H1 (cell line): ENCODE measurements around the gene POLR1D. TPM values are rescaled to one million over a fixed set of nuclear protein-coding genes. Genes with fewer than 3 reads are reported as not detected.

Experiments
- CTCF ChIA-PET: fragments of 300-600 bp; sonication (Branson Sonifier 250); formaldehyde crosslinking; loops from one replicate; lab custom pipeline; 2021; ENCODE audit not compliant: partially characterized antibody; lab: Charles Lee
- POLR2A ChIA-PET: fragments of 300-600 bp; sonication (Branson Sonifier 250); formaldehyde crosslinking; loops from one replicate; lab custom pipeline; 2021; ENCODE audit warnings: inconsistent platforms; ENCODE audit not compliant: partially characterized antibody; lab: Charles Lee
- DNase-seq, 2 experiments: peaks; one replicate each; pipeline versions ENCODE4 v3.0.0 to v3.0.0-alpha.2; 2010 to 2022; ENCODE audit warnings: low spot score in 2 of 2, low read depth in 1 of 2, mixed read lengths in 1 of 2
- FAIRE-seq: peaks from 2 replicates; lab custom pipeline; 2011; peaks lifted over from hg19 to GRCh38; lab: Jason Lieb, UNC
- H2AFZ ChIP-seq: 2 replicates; pipeline ENCODE4 v1.8.1; 2012; ENCODE audit warnings: low read length, inconsistent platforms
- H2AK5ac ChIP-seq: 2 replicates; pipeline ENCODE4 v1.6.1; 2013; ENCODE audit warnings: low read depth, low read length
- H2BK120ac ChIP-seq: replicated peaks from 2 replicates; pipeline ENCODE3; 2013; ENCODE audit warnings: low read depth, low read length, inconsistent platforms
- H2BK12ac ChIP-seq: 2 replicates; pipeline ENCODE4 v1.6.1; 2013; ENCODE audit warnings: low read depth, low read length
- H2BK15ac ChIP-seq: 2 replicates; pipeline ENCODE4 v1.6.1; 2013; ENCODE audit warnings: low read length
- H2BK20ac ChIP-seq: 2 replicates; pipeline ENCODE4 v1.6.1; 2013; ENCODE audit warnings: low read length
- H2BK5ac ChIP-seq: 2 replicates; pipeline ENCODE4 v1.6.1; 2013; ENCODE audit warnings: low read depth, low read length
- H3K14ac ChIP-seq: 2 replicates; pipeline ENCODE4 v1.6.1; 2013; ENCODE audit warnings: inconsistent platforms; ENCODE audit not compliant: insufficient read length
- H3K18ac ChIP-seq: 2 replicates; pipeline ENCODE4 v1.6.1; 2013; ENCODE audit warnings: low read length; ENCODE audit errors: extremely low read depth
- H3K23ac ChIP-seq: 2 replicates; pipeline ENCODE4 v1.6.1; 2013; ENCODE audit warnings: inconsistent platforms; ENCODE audit not compliant: insufficient read length
- H3K23me2 ChIP-seq: 2 replicates; pipeline ENCODE4 v1.6.1; 2013; ENCODE audit warnings: low read depth, low read length
- H3K27ac ChIP-seq: 2 replicates; pipeline ENCODE4 v1.6.1; 2011; ENCODE audit warnings: low read depth, low read length, inconsistent platforms
- H3K27me3 ChIP-seq, 4 experiments: replicated peaks in 1 of 4; 1 replicate in 1 of 4; 2 replicates in 3 of 4; pipeline versions ENCODE4 v1.6.1 to v1.8.1; 2011 to 2013; ENCODE audit warnings: low read length in 3 of 4, mild to moderate bottlenecking in 3 of 4, inconsistent platforms in 2 of 4, mixed read lengths in 2 of 4, moderate library complexity in 1 of 4; ENCODE audit not compliant: control insufficient read depth in 3 of 4, insufficient read depth in 3 of 4; ENCODE audit errors: extremely low read depth in 1 of 4
- H3K36me3 ChIP-seq, 4 experiments: 2 replicates each; pipeline versions ENCODE4 v1.6.1 to v1.8.1; 2011 to 2013; ENCODE audit warnings: mild to moderate bottlenecking in 4 of 4, low read length in 3 of 4, moderate library complexity in 2 of 4, control low read depth in 1 of 4, inconsistent platforms in 1 of 4; ENCODE audit not compliant: insufficient read depth in 4 of 4, control insufficient read depth in 2 of 4
- H3K4ac ChIP-seq: replicated peaks from 2 replicates; pipeline ENCODE3; 2013; ENCODE audit warnings: low read length, low read depth, mixed read lengths, inconsistent platforms; ENCODE audit not compliant: insufficient read length
- H3K4me1 ChIP-seq, 4 experiments: replicated peaks in 1 of 4; 1 replicate in 1 of 4; 2 replicates in 3 of 4; pipeline versions ENCODE4 v1.6.1 to v1.8.1; 2011 to 2013; ENCODE audit warnings: low read length in 3 of 4, inconsistent platforms in 2 of 4, mixed read lengths in 1 of 4; ENCODE audit not compliant: insufficient read depth in 4 of 4, control insufficient read depth in 3 of 4
- H3K4me2 ChIP-seq, 2 experiments: 2 replicates each; pipeline versions ENCODE4 v1.6.1 to v1.8.1; 2011 to 2013; ENCODE audit warnings: low read depth in 2 of 2, low read length in 2 of 2, control low read depth in 1 of 2, inconsistent platforms in 1 of 2, mild to moderate bottlenecking in 1 of 2; ENCODE audit not compliant: insufficient read depth in 1 of 2
- H3K4me3 ChIP-seq, 4 experiments: fragments of 200-600, 300-600 bp in 1 of 4; sonication (generic), shearing (Covaris generic), sonication (Bioruptor Twin) in 1 of 4; 2 replicates each; pipeline versions ENCODE4 v1.5.1 to v1.8.1; 2011 to 2016; ENCODE audit warnings: low read length in 4 of 4, low read depth in 3 of 4, control low read depth in 2 of 4, inconsistent platforms in 2 of 4, mild to moderate bottlenecking in 2 of 4, mixed read lengths in 1 of 4, moderate library complexity in 1 of 4; ENCODE audit not compliant: insufficient read depth in 2 of 4; ENCODE audit errors: extremely low read depth in 1 of 4
- H3K56ac ChIP-seq: replicated peaks from 2 replicates; pipeline ENCODE3; 2013; ENCODE audit warnings: low read depth, mild to moderate bottlenecking, mixed read lengths, low read length, inconsistent platforms; ENCODE audit not compliant: insufficient read length
- H3K79me1 ChIP-seq: 2 replicates; pipeline ENCODE4 v1.6.1; 2013; ENCODE audit warnings: low read depth, low read length, control low read depth
- H3K79me2 ChIP-seq, 2 experiments: 2 replicates each; pipeline versions ENCODE4 v1.6.1 to v1.8.1; 2012 to 2013; ENCODE audit warnings: low read length in 2 of 2, mild to moderate bottlenecking in 2 of 2, inconsistent platforms in 1 of 2; ENCODE audit not compliant: insufficient read depth in 2 of 2, control insufficient read depth in 1 of 2
- H3K9ac ChIP-seq, 4 experiments: replicated peaks in 1 of 4; 1 replicate in 1 of 4; 2 replicates in 3 of 4; pipeline versions ENCODE4 v1.6.1 to v1.8.1; 2011 to 2013; ENCODE audit warnings: low read depth in 3 of 4, low read length in 3 of 4, control low read depth in 2 of 4, mild to moderate bottlenecking in 2 of 4, moderate library complexity in 2 of 4, inconsistent platforms in 1 of 4; ENCODE audit errors: extremely low read depth in 1 of 4
- H3K9me3 ChIP-seq, 2 experiments: 2 replicates each; pipeline versions ENCODE4 v1.6.1 to v1.8.1; 2012 to 2013; ENCODE audit warnings: mild to moderate bottlenecking in 2 of 2, moderate library complexity in 2 of 2, control low read depth in 1 of 2, inconsistent platforms in 1 of 2, low read depth in 1 of 2, low read length in 1 of 2, mixed read lengths in 1 of 2; ENCODE audit not compliant: insufficient read depth in 2 of 2
- H4K20me1 ChIP-seq, 2 experiments: replicated peaks in 1 of 2; 2 replicates each; pipeline versions ENCODE3 to v1.8.1; 2011 to 2013; ENCODE audit warnings: inconsistent platforms in 2 of 2, low read length in 2 of 2, mild to moderate bottlenecking in 1 of 2; ENCODE audit not compliant: insufficient read depth in 2 of 2, control insufficient read depth in 1 of 2
- H4K5ac ChIP-seq: 2 replicates; pipeline ENCODE4 v1.6.1; 2013; ENCODE audit warnings: low read length, low read depth, mixed read lengths, inconsistent platforms; ENCODE audit not compliant: insufficient read length
- H4K8ac ChIP-seq: 2 replicates; pipeline ENCODE4 v1.8.0; 2013; ENCODE audit warnings: mild to moderate bottlenecking, moderate library complexity, low read length, inconsistent platforms; ENCODE audit not compliant: insufficient read depth; ENCODE audit errors: extremely low read depth
- H4K91ac ChIP-seq: replicated peaks from 2 replicates; pipeline ENCODE3; 2013; ENCODE audit warnings: low read length, mixed read lengths, inconsistent platforms; ENCODE audit not compliant: insufficient read length
- CHD1 ChIP-seq: IDR thresholded peaks from 2 replicates; pipeline ENCODE4 v1.6.1; 2012; ENCODE audit warnings: low read depth, low read length, improper control_type of control experiment
- CTCF ChIP-seq, 3 experiments: IDR thresholded peaks; 1 replicate in 2 of 3; 2 replicates in 1 of 3; pipeline versions ENCODE4 v1.5.1 to v1.6.1; 2011; ENCODE audit warnings: low read length in 3 of 3, mild to moderate bottlenecking in 3 of 3, inconsistent platforms in 2 of 3, low read depth in 1 of 3, moderate library complexity in 1 of 3; ENCODE audit not compliant: insufficient read depth in 1 of 3; ENCODE audit errors: control extremely low read depth in 1 of 3
- EGR1 ChIP-seq: IDR thresholded peaks from 2 replicates; pipeline ENCODE4 v1.6.1; 2011; ENCODE audit warnings: low read depth, low read length, borderline replicate concordance
- NRF1 ChIP-seq: IDR thresholded peaks from 2 replicates; pipeline ENCODE4 v1.6.1; 2011; ENCODE audit warnings: mild to moderate bottlenecking, low read depth, low read length, improper control_type of control experiment
- POLR2AphosphoS5 ChIP-seq: IDR thresholded peaks from 2 replicates; pipeline ENCODE4 v1.6.1; 2011; ENCODE audit warnings: low read depth, low read length
- POU5F1 ChIP-seq: IDR thresholded peaks from 2 replicates; pipeline ENCODE4 v1.6.1; 2011; ENCODE audit warnings: low read depth, mild to moderate bottlenecking, low read length, moderate library complexity
- SIX5 ChIP-seq: IDR thresholded peaks from 2 replicates; pipeline ENCODE4 v1.6.1; 2011; ENCODE audit warnings: mild to moderate bottlenecking, low read depth, low read length
- SP1 ChIP-seq: IDR thresholded peaks from 2 replicates; pipeline ENCODE4 v1.6.1; 2011; ENCODE audit warnings: low read depth, low read length
- SP2 ChIP-seq: IDR thresholded peaks from 2 replicates; pipeline ENCODE4 v1.6.1; 2012; ENCODE audit warnings: mild to moderate bottlenecking, low read length, inconsistent platforms
- TEAD4 ChIP-seq: IDR thresholded peaks from 2 replicates; pipeline ENCODE4 v1.6.1; 2012; ENCODE audit warnings: low read depth, low read length, inconsistent platforms, mixed read lengths
- USF2 ChIP-seq: IDR thresholded peaks from 2 replicates; pipeline ENCODE4 v1.6.1; 2011; ENCODE audit warnings: low read length, improper control_type of control experiment
- WGBS, 2 experiments: shearing (Covaris generic) in 1 of 2; methylation state at CpG; one replicate each; pipeline versions ENCODE4 v1.1.6 to v1.1.7; 2013 to 2015; ENCODE audit warnings: low lambda C conversion rate in 2 of 2, mixed read lengths in 2 of 2, inconsistent platforms in 1 of 2, low coverage in 1 of 2, missing lambda C conversion rate in 1 of 2; ENCODE audit not compliant: insufficient replicate concordance in 2 of 2, insufficient coverage in 1 of 2, insufficient read length in 1 of 2; ENCODE audit errors: extremely low coverage in 1 of 2, missing lambda C conversion rate in 1 of 2; 5-methylcytosine and 5-hydroxymethylcytosine counted together
- polyA plus RNA-seq, 7 experiments: library from polyadenylated mRNA; depleted of rRNA in 3 of 7; stranded (reverse) in 5 of 7; unstranded in 2 of 7; fragments of >200 nt in 5 of 7; fragments of 200-250 nt in 2 of 7; gene quantifications; 1 replicate in 5 of 7; 2 replicates in 1 of 7; 4 replicates in 1 of 7; pipeline versions ENCODE4 v1.2.1 to v1.2.3, GENCODE V29; 2011 to 2013; ENCODE audit warnings: missing spikeins in 2 of 7, mixed read lengths in 2 of 7
- total RNA-seq: library from RNA; stranded (reverse); fragmentation: NEBNext Ultra II Directional; extraction: Animal tissue kit (Norgen Biotek cat#: 25700); gene quantifications from 2 replicates; pipeline ENCODE4 v1.2.1, GENCODE V29; 2021

POLR1D gene
- total and polyA plus RNA-seq, 2 of the 8 experiments (the other 6 are each of a cell fraction or from before 2014, with no cell fraction given), result 226 to 232 TPM

GRCh38 chr13:27601803-27602202 is 19.9 kb upstream of the POLR1D start:
- 94% methylated on average over 2 of the region's 2 CpGs; no CpG with 5 or more reads in 1 of the 2 experiments for WGBS, 2 experiments
- Histone ChIP-seq H3K9me3 (no peaks in the 10 kb centered on the region), H3K23me2 (no peaks in the 10 kb centered on the region), H3K4me2 (no peak overlapping the region), H4K5ac (no peak overlapping the region), H3K4ac (no peak overlapping the region), H2AK5ac (no peak overlapping the region), H3K14ac (no peak overlapping the region), H4K91ac (no peak overlapping the region), H3K23ac (no peak overlapping the region), H3K4me1 (peaks cover 0 to 3% (median 1%) of the 10 kb centered on the region in 4 experiments; a peak in 3 of 7 replicates), H4K20me1 (peaks cover 0 to 8% of the 10 kb centered on the region in 2 experiments), H2BK20ac (no peak overlapping the region), H2AFZ (no peak overlapping the region), H3K79me1 (0 out of 2 replicates have a peak, but pooled peaks cover 5% of the 10 kb centered on the region), H3K79me2 (peaks cover 0 to 79% of the 10 kb centered on the region in 2 experiments; a peak in 3 of 4 replicates), H2BK12ac (no peak overlapping the region), H3K18ac (no peak overlapping the region), H2BK5ac (no peak overlapping the region), H2BK15ac (no peak overlapping the region), H3K9ac (no peak overlapping the region), H3K36me3 (no peaks in the 10 kb centered on the region), H3K4me3 (no peak overlapping the region), H2BK120ac (no peak overlapping the region), H3K27me3 (no peaks in the 10 kb centered on the region), H4K8ac (no peak overlapping the region), H3K27ac (no peak overlapping the region), H3K56ac (no peak overlapping the region)
- no peak for FAIRE-seq
- ChIA-PET CTCF (interaction anchor here (0.6 kb wide), 1 partner anchor 37 kb away, joined by 5 read pairs; no protein-coding TSS in a partner anchor), POLR2A (interaction anchor here (1.9 kb wide), 1 partner anchor 19 kb away, joined by 6 read pairs; the partner anchor contains the start of gene LNX2)
- no peak for DNase-seq
- TF ChIP-seq CTCF (IDR thresholded peaks at IDR 0.05; ENCODE audit: control extremely low read depth in 1 of 3, insufficient read depth in 1 of 3, low read depth in 1 of 3, low read length in 3 of 3), result no peak
- TF ChIP-seq EGR1, result no peak
- TF ChIP-seq SIX5, result no peak
- TF ChIP-seq SP2, result no peak
- TF ChIP-seq CHD1, result no peak
- TF ChIP-seq NRF1, result no peak
- TF ChIP-seq TEAD4, result no peak
- TF ChIP-seq POLR2AphosphoS5, result no peak
- no peak for TF ChIP-seq USF2
- TF ChIP-seq POU5F1, result no peak
- TF ChIP-seq SP1, result no peak
